Stimulated activated CD4-positive, alpha-beta T cell treated with anti-CD3 and anti-CD28 coated beads, Interleukin-4, amount 100 ng/mL, for 48 hours (primary cell): Measurements from ENCODE around the gene BBS5.

ENCODE experiments used
- DNase-seq, 2 donors: peaks; one replicate each; pipeline ENCODE4 v3.0.0-alpha.2; 2020; ENCODE audit warnings: low read depth in 2 of 2

The BBS5 gene

GRCh38 chr2:169542433-169542832, 63.1 kb downstream of the BBS5 start:
- no peak for DNase-seq

GRCh38 chr2:169546756-169547155, 67.5 kb downstream of the BBS5 start:
- no peak for DNase-seq
